GM12892 (cell line): ENCODE results near the gene ARHGAP15.

Source experiments
- DNase-seq: peaks from one replicate; pipeline ENCODE4 v3.0.0; 2011; ENCODE audit not compliant: insufficient read length
- FAIRE-seq: peaks from 2 replicates; lab custom pipeline; 2011; peaks lifted over from hg19 to GRCh38; lab: Jason Lieb, UNC
- POLR2A ChIP-seq: IDR thresholded peaks from 2 replicates; pipeline ENCODE4 v1.6.1; 2011; ENCODE audit warnings: low read depth, low read length, control low read depth
- POLR2AphosphoS5 ChIP-seq: IDR thresholded peaks from 2 replicates; pipeline ENCODE4 v1.6.1; 2011; ENCODE audit warnings: low read depth, low read length, control low read depth
- TAF1 ChIP-seq: IDR thresholded peaks from 2 replicates; pipeline ENCODE4 v1.6.1; 2011; ENCODE audit warnings: low read depth, mild to moderate bottlenecking, control low read depth, low read length, borderline replicate concordance

Gene ARHGAP15

GRCh38 chr2:143579456-143579855 is 450.2 kb downstream of the ARHGAP15 start:
- no peak for DNase-seq
- TF ChIP-seq POLR2A, result no peak
- no peak for TF ChIP-seq TAF1
- TF ChIP-seq POLR2AphosphoS5, result no peak
- FAIRE-seq, result no peak

GRCh38 chr2:143581134-143581533 is 451.9 kb downstream of the ARHGAP15 start:
- no peak for DNase-seq
- TF ChIP-seq POLR2AphosphoS5 (no peak), TAF1 (no peak), POLR2A (no peak)
- no peak for FAIRE-seq

GRCh38 chr2:143582046-143582747 is 453.0 kb downstream of the ARHGAP15 start:
- DNase-seq, result no peak
- no peak for FAIRE-seq
- TF ChIP-seq POLR2AphosphoS5, result no peak
- TF ChIP-seq TAF1, result no peak
- TF ChIP-seq POLR2A, result no peak

- TF ChIP-seq TAF1 (no peak), POLR2A (no peak), POLR2AphosphoS5 (no peak)
- no peak for DNase-seq
- FAIRE-seq, result no peak
Measured at GRCh38 chr2:143584936-143585335, 455.7 kb downstream of the ARHGAP15 start.

GRCh38 chr2:143586119-143586518 is 456.9 kb downstream of the ARHGAP15 start:
- TF ChIP-seq POLR2A, result no peak
- no peak for TF ChIP-seq TAF1
- TF ChIP-seq POLR2AphosphoS5, result no peak
- DNase-seq (no peak), FAIRE-seq (no peak)

GRCh38 chr2:143588746-143589145 is 459.5 kb downstream of the ARHGAP15 start:
- TF ChIP-seq POLR2AphosphoS5 (no peak), POLR2A (no peak), TAF1 (no peak)
- DNase-seq (no peak), FAIRE-seq (no peak)

GRCh38 chr2:143594161-143594560 is 464.9 kb downstream of the ARHGAP15 start:
- TF ChIP-seq TAF1, result no peak
- TF ChIP-seq POLR2AphosphoS5, result no peak
- TF ChIP-seq POLR2A, result no peak
- DNase-seq, result no peak
- FAIRE-seq, result no peak

- DNase-seq, result no peak
- FAIRE-seq, result no peak
- TF ChIP-seq TAF1 (no peak), POLR2A (no peak), POLR2AphosphoS5 (no peak)
Measured at GRCh38 chr2:143594745-143595144, 465.5 kb downstream of the ARHGAP15 start.

GRCh38 chr2:143600116-143600515 is 470.9 kb downstream of the ARHGAP15 start:
- DNase-seq (no peak), FAIRE-seq (no peak)
- TF ChIP-seq POLR2A (no peak), POLR2AphosphoS5 (no peak), TAF1 (no peak)

GRCh38 chr2:143601828-143602227 is 472.6 kb downstream of the ARHGAP15 start:
- FAIRE-seq (no peak), DNase-seq (no peak)
- TF ChIP-seq TAF1, result no peak
- TF ChIP-seq POLR2AphosphoS5, result no peak
- TF ChIP-seq POLR2A, result no peak

GRCh38 chr2:143603035-143603655 is 473.9 kb downstream of the ARHGAP15 start:
- no peak for DNase-seq
- no peak for FAIRE-seq
- no peak for TF ChIP-seq POLR2AphosphoS5
